ENCODE results near the gene ERV3-1. TPM values are rescaled to one million over a fixed set of nuclear protein-coding genes. Genes with fewer than 3 reads are reported as not detected.

Gene ERV3-1
- total RNA-seq, 1 donor from 2014 or later: 19.3 TPM

Small RNAs within 50 kb of the gene (small RNA-seq; reads per million reads assigned to genes)
- not detected for gene RNU6-1229P (ENCODE audit: low replicate concordance)

Other genes with a start within 250 kb of the ERV3-1 start
- 17.4 TPM for gene ZNF138, start 212.3 kb downstream of the ERV3-1 start, total RNA-seq
- gene ZNF273, start 103.4 kb downstream of the ERV3-1 start, total RNA-seq: 7.4 TPM
- 20.4 TPM for gene ZNF117, start 15.7 kb downstream of the ERV3-1 start, total RNA-seq

Measured in tongue (tissue), 2 donors.